ENCODE results near the gene SYT7.

DNA sequence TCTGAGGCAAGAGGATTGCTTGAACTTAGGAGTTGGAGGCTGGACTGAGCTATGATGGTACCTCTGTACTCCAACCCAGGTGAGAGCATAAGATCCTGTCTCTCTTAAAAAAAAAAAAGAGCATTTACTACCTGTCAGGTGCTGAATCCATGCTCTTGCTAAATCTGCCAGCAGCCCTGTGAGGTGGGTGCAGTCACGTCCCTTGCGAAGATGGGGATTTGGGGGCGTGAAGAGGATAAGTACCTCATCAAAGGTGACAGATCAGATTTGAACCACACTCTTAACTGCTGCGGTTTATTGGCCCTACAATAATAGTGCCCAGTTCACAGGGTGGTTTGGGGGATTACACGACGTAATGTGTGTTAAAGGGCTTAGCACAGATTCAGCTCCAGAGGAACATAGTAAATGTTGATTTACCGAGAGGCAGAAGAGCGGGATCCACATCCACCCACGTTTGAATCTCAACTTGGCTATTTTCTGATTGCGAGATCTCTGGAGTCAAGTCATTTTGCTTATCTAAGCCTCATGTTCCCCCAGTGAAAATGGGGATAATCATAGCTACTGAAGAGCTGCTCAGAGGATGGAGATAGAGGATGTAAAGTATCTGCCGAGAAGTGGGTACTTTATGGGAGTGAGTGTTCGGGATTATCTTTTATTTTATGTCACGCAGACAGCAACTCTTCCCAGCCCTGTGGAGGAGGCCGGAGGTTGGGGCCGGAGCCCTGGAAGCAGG lies 100.4 kb downstream of the SYT7 start:
- TF ChIP-seq POLR2AphosphoS5 (IDR thresholded peaks at IDR 0.05; ENCODE audit: low read depth, low read length) = no peak
- TF ChIP-seq POLR2A (IDR thresholded peaks at IDR 0.05; ENCODE audit: low read depth, low read length) = no peak
- TF ChIP-seq TAF1 (IDR thresholded peaks at IDR 0.05; ENCODE audit: low read depth, low read length) = no peak
- no peak for TF ChIP-seq SPI1 (IDR thresholded peaks at IDR 0.05; ENCODE audit: low read depth, low read length)
- TF ChIP-seq POU2F2 (IDR thresholded peaks at IDR 0.05; ENCODE audit: low read depth, low read length) = no peak

All from GM12891 (cell line).